ENCODE data around the gene NRG3.

DNA sequence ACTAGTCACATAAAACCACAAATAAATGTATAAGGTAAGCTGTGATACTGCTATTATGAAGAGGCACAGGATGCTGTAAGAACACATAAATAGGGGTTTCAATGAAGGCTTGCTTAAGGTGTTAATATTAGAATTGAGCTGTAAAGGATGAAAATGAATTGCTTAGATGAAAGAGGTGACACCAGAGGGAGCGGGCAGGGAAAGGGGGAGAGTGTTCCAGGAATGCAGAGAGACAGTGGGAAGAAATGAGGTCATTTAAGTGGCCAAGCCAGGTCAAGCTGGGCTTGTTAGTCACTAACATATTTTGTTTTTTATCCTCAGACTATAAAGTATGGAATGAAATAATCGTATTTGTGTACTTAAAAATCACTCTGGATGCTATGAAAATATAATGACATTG, 193.5 kb downstream of the NRG3 start:
- TF ChIP-seq, protein P1, sequence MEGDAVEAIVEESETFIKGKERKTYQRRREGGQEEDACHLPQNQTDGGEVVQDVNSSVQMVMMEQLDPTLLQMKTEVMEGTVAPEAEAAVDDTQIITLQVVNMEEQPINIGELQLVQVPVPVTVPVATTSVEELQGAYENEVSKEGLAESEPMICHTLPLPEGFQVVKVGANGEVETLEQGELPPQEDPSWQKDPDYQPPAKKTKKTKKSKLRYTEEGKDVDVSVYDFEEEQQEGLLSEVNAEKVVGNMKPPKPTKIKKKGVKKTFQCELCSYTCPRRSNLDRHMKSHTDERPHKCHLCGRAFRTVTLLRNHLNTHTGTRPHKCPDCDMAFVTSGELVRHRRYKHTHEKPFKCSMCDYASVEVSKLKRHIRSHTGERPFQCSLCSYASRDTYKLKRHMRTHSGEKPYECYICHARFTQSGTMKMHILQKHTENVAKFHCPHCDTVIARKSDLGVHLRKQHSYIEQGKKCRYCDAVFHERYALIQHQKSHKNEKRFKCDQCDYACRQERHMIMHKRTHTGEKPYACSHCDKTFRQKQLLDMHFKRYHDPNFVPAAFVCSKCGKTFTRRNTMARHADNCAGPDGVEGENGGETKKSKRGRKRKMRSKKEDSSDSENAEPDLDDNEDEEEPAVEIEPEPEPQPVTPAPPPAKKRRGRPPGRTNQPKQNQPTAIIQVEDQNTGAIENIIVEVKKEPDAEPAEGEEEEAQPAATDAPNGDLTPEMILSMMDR (IDR thresholded peaks at IDR 0.05 in 2 of 3, conservative IDR thresholded peaks at IDR 0.05 in 1 of 3; ENCODE audit: borderline replicate concordance in 1 of 3, insufficient read depth in 1 of 3, low read depth in 2 of 3, low read length in 2 of 3), result no peak
- no peak for TF ChIP-seq POLR2A (IDR thresholded peaks at IDR 0.05; ENCODE audit: borderline replicate concordance, extremely low read depth, insufficient read depth, insufficient read length)
- no peak for TF ChIP-seq EZH2 (IDR thresholded peaks at IDR 0.05)
- TF ChIP-seq, protein P2, sequence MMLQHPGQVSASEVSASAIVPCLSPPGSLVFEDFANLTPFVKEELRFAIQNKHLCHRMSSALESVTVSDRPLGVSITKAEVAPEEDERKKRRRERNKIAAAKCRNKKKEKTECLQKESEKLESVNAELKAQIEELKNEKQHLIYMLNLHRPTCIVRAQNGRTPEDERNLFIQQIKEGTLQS (IDR thresholded peaks at IDR 0.05), result no peak
- TF ChIP-seq, protein P3, sequence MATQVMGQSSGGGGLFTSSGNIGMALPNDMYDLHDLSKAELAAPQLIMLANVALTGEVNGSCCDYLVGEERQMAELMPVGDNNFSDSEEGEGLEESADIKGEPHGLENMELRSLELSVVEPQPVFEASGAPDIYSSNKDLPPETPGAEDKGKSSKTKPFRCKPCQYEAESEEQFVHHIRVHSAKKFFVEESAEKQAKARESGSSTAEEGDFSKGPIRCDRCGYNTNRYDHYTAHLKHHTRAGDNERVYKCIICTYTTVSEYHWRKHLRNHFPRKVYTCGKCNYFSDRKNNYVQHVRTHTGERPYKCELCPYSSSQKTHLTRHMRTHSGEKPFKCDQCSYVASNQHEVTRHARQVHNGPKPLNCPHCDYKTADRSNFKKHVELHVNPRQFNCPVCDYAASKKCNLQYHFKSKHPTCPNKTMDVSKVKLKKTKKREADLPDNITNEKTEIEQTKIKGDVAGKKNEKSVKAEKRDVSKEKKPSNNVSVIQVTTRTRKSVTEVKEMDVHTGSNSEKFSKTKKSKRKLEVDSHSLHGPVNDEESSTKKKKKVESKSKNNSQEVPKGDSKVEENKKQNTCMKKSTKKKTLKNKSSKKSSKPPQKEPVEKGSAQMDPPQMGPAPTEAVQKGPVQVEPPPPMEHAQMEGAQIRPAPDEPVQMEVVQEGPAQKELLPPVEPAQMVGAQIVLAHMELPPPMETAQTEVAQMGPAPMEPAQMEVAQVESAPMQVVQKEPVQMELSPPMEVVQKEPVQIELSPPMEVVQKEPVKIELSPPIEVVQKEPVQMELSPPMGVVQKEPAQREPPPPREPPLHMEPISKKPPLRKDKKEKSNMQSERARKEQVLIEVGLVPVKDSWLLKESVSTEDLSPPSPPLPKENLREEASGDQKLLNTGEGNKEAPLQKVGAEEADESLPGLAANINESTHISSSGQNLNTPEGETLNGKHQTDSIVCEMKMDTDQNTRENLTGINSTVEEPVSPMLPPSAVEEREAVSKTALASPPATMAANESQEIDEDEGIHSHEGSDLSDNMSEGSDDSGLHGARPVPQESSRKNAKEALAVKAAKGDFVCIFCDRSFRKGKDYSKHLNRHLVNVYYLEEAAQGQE (IDR thresholded peaks at IDR 0.05; ENCODE audit: low read depth), result no peak
- no peak for TF ChIP-seq TCF7L2 (IDR thresholded peaks at IDR 0.05; ENCODE audit: borderline replicate concordance, extremely low read depth, insufficient read depth, insufficient read length)
- TF ChIP-seq YY1 (IDR thresholded peaks at IDR 0.05; ENCODE audit: extremely low read depth, insufficient replicate concordance, low read depth, low read length), result no peak
- TF ChIP-seq ZNF274 (IDR thresholded peaks at IDR 0.05; ENCODE audit: low read depth, low read length), result no peak
- TF ChIP-seq JUND (IDR thresholded peaks at IDR 0.05), result no peak
- TF ChIP-seq SP1 (IDR thresholded peaks at IDR 0.05; ENCODE audit: low read depth), result no peak
- no peak for TF ChIP-seq EZH2phosphoT487 (IDR thresholded peaks at IDR 0.05; ENCODE audit: borderline replicate concordance)
- TF ChIP-seq ZFX (IDR thresholded peaks at IDR 0.05), result no peak
- TF ChIP-seq ELF1 (IDR thresholded peaks at IDR 0.05; ENCODE audit: borderline replicate concordance, low read depth), result no peak
- no peak for TF ChIP-seq CEBPB (IDR thresholded peaks at IDR 0.05; ENCODE audit: low read depth)
